Osteocyte (in vitro differentiated cells): ENCODE results near the gene ITGB5. TPM values are rescaled to one million over a fixed set of nuclear protein-coding genes. Genes with fewer than 3 reads are reported as not detected.

Experiments
- DNase-seq: peaks from one replicate; pipeline ENCODE4 v3.0.0; 2021; ENCODE audit warnings: mixed read lengths; ENCODE audit not compliant: unreplicated experiment; ENCODE audit errors: extremely low spot score
- H3K27ac Mint-ChIP-seq: one replicate; pipeline ENCODE4 v1.8.0; 2021; ENCODE audit warnings: mild to moderate bottlenecking, mixed read lengths; ENCODE audit not compliant: unreplicated experiment
- H3K27me3 Mint-ChIP-seq: one replicate; pipeline ENCODE4 v1.8.0; 2021; ENCODE audit warnings: mixed read lengths; ENCODE audit not compliant: unreplicated experiment
- H3K36me3 Mint-ChIP-seq: one replicate; pipeline ENCODE4 v1.8.0; 2021; ENCODE audit warnings: mixed read lengths; ENCODE audit not compliant: unreplicated experiment
- H3K4me1 Mint-ChIP-seq: one replicate; pipeline ENCODE4 v1.8.0; 2021; ENCODE audit warnings: mixed read lengths; ENCODE audit not compliant: unreplicated experiment
- H3K4me3 Mint-ChIP-seq: one replicate; pipeline ENCODE4 v1.8.0; 2021; ENCODE audit warnings: mild to moderate bottlenecking, moderate library complexity, mixed read lengths; ENCODE audit not compliant: unreplicated experiment
- H3K9me3 Mint-ChIP-seq: one replicate; pipeline ENCODE4 v1.8.0; 2021; ENCODE audit warnings: mixed read lengths; ENCODE audit not compliant: unreplicated experiment
- total RNA-seq: library from RNA; stranded (reverse); gene quantifications from 2 replicates; pipeline ENCODE4 v1.2.1, GENCODE V29; 2021
- TF ChIP-seq, protein P1 (sequence below): fragments of 200-600 bp; sonication (generic); IDR thresholded peaks from 2 replicates; pipeline ENCODE4 v1.5.0; 2021; ENCODE audit warnings: antibody characterized with exemption, mild to moderate bottlenecking, moderate library complexity

ITGB5 gene
- total RNA-seq, 1 donor from 2014 or later = 419 TPM

DNA sequence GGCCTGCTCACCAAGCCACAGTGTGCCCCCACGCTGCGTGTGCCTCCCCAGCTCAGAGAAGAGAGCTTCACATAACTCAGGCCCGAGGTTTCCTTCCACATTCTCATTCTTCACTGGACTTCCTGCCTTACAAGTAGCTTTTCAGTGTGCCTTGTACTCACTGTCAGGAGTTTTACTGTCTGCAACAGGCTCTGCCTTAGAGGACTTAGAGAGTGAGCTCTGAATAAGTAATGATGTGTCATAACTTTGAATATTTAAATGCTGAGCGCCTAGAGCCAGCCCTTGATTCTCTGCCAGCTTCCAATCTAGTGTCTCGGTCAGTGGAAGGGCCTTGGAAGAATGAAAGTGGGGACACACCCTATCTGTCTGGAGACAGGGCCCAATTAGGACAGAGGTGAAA lies 41.8 kb downstream of the ITGB5 start:
- H3K27ac Mint-ChIP-seq = peak overlapping the region; percentile 72
- TF ChIP-seq, protein P1, sequence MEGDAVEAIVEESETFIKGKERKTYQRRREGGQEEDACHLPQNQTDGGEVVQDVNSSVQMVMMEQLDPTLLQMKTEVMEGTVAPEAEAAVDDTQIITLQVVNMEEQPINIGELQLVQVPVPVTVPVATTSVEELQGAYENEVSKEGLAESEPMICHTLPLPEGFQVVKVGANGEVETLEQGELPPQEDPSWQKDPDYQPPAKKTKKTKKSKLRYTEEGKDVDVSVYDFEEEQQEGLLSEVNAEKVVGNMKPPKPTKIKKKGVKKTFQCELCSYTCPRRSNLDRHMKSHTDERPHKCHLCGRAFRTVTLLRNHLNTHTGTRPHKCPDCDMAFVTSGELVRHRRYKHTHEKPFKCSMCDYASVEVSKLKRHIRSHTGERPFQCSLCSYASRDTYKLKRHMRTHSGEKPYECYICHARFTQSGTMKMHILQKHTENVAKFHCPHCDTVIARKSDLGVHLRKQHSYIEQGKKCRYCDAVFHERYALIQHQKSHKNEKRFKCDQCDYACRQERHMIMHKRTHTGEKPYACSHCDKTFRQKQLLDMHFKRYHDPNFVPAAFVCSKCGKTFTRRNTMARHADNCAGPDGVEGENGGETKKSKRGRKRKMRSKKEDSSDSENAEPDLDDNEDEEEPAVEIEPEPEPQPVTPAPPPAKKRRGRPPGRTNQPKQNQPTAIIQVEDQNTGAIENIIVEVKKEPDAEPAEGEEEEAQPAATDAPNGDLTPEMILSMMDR = no peak
- H3K4me3 Mint-ChIP-seq = no peak overlapping the region
- peaks cover 50% of the 10 kb centered on the region for H3K4me1 Mint-ChIP-seq
- DNase-seq = no peak
- H3K27me3 Mint-ChIP-seq = no peaks in the 10 kb centered on the region
- no peaks in the 10 kb centered on the region for H3K9me3 Mint-ChIP-seq
- peaks cover 53% of the 10 kb centered on the region for H3K36me3 Mint-ChIP-seq

- DNase-seq = no peak
- Mint-ChIP-seq H3K27ac (peak overlapping the region; percentile 52), H3K36me3 (peaks cover 67% of the 10 kb centered on the region), H3K27me3 (no peaks in the 10 kb centered on the region), H3K9me3 (no peaks in the 10 kb centered on the region), H3K4me3 (no peak overlapping the region), H3K4me1 (peaks cover 43% of the 10 kb centered on the region)
- TF ChIP-seq, protein P1 = no peak
These were observed 43.5 kb downstream of the ITGB5 start for GRCh38 chr3:124843506-124844177.

DNA sequence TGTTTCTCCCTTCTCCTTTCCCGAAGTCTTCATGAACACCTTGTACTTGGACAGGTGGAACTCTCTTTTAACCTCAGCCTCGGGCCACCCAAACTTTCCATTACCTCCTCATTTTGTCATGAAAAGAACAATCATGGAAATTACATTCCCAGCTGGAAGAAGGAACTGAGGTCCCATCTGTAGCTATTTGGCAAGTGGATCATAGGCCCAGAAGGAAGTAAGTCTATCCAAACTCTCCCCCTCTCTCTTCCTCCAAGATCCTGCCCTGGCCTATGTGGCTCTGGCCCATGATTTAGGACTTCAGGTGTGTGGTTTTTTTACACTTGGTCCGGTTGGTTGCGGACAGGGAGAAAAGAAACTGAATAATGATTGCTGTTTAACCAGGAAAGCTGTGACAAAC lies 44.1 kb downstream of the ITGB5 start:
- peaks cover 49% of the 10 kb centered on the region for H3K4me1 Mint-ChIP-seq
- H3K4me3 Mint-ChIP-seq = no peak overlapping the region
- no peaks in the 10 kb centered on the region for H3K9me3 Mint-ChIP-seq
- no peak for DNase-seq
- peak overlapping the region; percentile 52 for H3K27ac Mint-ChIP-seq
- TF ChIP-seq, protein P1 = no peak
- H3K27me3 Mint-ChIP-seq = no peaks in the 10 kb centered on the region
- peaks cover 65% of the 10 kb centered on the region for H3K36me3 Mint-ChIP-seq

DNA sequence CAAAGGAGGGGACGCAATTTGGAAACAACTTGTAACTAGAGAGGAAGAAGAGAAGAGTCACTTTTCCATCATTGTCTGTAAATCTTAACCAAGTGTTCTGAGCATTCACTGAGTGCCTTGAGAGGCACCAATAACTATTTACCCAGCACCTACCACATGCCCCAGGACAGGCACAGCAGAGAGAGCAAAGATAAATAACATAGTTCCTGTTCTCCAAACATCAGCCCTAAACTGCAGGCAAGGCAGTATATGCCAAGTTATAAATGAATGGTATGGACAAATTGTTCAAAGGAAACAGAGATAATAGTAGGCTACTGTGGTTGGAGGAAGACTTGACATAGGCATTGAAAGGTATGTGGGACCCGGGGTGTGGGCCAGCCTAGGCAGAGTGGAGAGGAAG lies 45.6 kb downstream of the ITGB5 start:
- Mint-ChIP-seq H3K4me3 (no peak overlapping the region), H3K27ac (peak overlapping the region; percentile 59), H3K9me3 (no peaks in the 10 kb centered on the region), H3K36me3 (peaks cover 63% of the 10 kb centered on the region), H3K4me1 (peaks cover 65% of the 10 kb centered on the region), H3K27me3 (no peaks in the 10 kb centered on the region)
- TF ChIP-seq, protein P1 = no peak
- DNase-seq = no peak

- H3K9me3 Mint-ChIP-seq = no peaks in the 10 kb centered on the region
These were observed 46.8 kb downstream of the ITGB5 start for GRCh38 chr3:124840331-124840730.

More at GRCh38 chr3:124840331-124840730, 46.8 kb downstream of the ITGB5 start:
- Mint-ChIP-seq H3K4me1 (peaks cover 65% of the 10 kb centered on the region), H3K27ac (peak overlapping the region; percentile 39), H3K27me3 (no peaks in the 10 kb centered on the region), H3K36me3 (peaks cover 61% of the 10 kb centered on the region), H3K4me3 (no peak overlapping the region)
- TF ChIP-seq, protein P1 = no peak
- no peak for DNase-seq
